GM18499 (cell line): ENCODE measurements around the gene ANOS1.
"Not testable (repeated sequence)": the region's sequence is repeated elsewhere in the genome, so short reads cannot be mapped to it uniquely, and the experiment has no call there.

Experiments
- ATAC-seq: cut with Tn5 transposase; IDR thresholded peaks from one replicate; pipeline ENCODE4 v1.9.1; 2021; ENCODE audit warnings: moderate number of reproducible peaks; ENCODE audit not compliant: insufficient read depth, unreplicated experiment

Gene ANOS1

DNA sequence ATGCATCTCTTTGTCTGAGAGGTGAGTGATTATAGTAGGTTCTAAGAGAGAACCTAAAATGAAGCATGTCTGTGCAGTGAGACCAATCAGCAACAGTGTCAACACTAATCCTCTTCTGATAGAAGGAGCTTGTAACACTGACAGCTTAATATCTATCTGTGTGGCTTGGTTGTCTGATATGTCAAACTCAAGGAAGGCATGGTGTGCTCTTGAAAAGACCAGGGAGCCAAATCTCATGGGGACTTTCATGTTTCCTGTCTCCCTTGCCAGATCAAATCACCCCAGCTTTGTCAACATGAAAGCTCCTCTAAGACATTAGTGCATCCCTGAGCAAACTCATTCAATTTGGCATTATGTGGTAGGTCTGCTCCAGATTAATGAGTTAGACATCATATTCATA lies 95.4 kb downstream of the ANOS1 start:
- no peak for ATAC-seq

DNA sequence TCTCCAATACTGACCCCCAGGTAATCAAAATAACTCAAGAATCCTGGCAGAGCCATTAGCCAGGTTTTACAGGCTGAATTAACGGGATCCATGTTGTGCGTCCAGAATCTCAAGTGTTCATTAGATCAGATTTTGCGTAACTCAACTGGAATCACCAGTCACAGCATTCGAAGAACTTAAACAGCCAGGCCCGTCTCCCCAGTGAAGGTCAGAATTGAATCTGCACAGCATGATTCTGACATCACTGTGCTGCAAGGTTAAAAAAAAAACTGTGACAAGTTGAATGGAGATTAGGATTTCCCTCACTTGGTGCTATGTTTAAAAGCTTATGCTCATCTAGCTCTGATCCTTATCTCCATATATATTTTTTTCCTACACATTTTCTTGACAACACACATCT lies 96.1 kb downstream of the ANOS1 start:
- ATAC-seq, result no peak

DNA sequence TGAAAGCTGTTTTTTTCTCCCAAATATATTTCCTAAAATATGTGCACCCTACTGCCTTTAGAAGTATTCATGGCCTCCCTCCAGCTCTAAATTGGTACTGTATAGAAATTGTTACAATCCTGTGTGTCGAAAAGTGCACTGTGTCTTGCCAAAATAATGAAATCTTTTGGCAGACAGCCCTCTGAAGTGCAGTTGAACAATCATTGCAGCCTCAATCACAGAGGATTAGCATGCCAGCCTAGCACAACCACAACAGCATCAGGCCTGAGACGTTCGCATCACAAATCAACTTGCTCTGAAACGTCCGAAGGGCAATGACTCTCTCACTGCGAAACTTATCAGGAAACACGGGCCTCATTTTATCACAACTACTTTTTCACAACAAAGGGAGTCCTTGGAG lies 99.0 kb downstream of the ANOS1 start:
- no peak for ATAC-seq

DNA sequence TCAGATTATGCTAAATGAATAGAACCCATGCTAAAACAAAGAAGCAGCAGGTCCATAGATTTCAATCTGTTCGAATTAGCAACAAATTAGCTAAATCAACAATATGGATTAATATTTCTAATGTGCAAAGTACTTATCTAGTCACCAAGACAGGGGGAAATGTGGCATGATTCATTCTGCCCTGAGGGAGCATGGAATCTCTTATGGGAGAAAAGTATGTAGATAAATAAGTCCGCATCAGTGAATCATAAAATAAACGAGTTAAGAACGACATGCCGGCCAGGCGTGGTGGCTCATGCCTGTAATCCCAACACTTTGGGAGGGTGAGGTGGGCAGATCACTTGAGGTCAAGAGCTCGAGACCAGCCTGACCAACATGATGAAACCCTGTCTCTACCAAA lies 102.1 kb downstream of the ANOS1 start:
- ATAC-seq, result no peak

DNA sequence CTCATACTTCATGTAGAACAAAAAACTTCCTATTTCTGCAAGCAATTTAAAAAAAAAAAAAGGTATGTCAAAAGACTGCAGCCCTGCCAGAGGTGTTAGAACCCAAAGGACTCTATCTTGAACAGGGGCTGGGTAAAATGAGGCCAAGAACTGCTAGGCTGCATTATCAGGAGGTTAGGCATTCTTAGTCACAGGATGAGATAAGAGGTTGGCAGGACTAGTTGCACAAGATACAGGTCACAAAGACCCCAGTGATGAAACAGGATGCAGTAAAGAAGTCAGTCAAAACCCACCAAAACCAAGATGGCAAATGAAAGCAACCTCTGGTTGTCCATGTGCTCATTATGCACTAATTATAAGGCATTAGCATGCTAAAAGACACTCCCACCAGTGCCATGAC lies 104.1 kb downstream of the ANOS1 start:
- ATAC-seq, result no peak

DNA sequence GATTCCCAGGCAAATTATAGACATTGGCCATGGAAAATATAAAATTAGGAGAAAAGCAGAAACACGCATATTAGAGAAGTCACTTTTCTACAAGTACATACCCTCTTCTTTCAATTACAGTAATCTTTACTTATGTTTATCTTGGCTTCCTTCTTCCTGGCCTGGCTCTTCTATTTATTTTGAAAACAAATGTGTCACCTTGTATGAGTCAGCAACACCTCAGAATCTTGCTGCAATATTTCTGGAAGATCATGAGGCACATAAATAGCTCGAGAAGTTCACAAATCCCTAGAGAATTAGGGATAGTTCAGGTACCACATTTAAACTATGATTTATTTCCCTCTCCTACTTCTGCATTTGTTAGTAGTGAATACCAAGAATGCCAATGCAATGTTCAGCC lies 124.6 kb downstream of the ANOS1 start:
- no peak for ATAC-seq

DNA sequence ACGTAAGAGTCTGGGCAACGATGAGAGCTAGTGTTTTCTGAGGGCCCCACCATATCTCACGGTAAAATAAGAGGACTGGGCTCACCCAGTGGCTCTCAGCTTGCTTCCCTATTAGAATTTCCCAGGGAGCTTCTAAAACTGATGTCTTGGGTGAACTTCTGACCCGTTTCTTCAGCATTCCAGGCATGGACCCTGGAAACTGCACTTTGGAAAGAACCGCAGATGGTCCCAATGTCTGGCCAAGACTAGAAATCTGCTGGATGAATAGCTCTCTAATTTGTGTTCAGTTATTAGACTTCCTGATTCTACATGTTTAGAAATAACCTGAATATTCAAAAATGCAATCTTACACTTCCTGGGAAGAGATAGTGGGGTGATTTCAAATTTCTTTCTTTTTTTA lies 127.8 kb downstream of the ANOS1 start:
- no peak for ATAC-seq

DNA sequence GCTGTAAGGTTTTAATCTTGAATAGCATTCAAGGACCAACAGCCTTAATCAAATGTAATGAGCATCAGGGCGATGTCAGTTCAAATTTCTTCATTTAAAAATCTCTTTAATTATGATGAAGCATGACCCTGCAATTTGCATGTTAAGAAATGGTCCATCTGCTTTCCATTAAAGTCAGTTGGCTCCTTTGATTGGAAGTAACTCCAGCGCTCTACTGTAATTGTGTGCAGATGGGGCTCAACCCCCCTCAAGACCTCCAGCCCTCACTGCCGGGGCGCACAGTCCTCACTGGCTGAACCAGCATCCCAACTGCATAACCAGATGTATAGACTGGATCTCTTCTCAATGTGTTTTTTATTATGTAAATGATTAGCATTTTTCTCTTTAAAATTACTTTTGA lies 140.4 kb downstream of the ANOS1 start:
- no peak for ATAC-seq

DNA sequence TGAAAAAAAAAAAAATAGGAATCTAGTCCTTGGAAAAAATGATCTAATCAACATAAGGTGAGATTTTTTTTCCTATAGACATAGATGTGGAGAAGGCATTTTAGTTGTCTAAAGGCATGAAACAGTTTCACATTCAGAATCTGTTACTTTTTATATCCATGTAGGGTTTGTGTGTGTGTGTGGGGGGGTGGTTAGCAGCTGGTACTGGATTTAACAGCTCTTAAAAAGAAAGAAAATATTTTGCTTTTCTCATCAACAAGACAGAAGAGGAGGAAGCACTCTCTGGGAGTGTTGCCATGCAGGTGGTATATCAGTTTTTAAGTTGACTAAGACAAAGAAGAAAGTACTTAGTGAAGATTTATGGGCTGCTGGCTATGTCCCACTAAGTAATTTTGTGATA lies 145.0 kb downstream of the ANOS1 start:
- ATAC-seq, result no peak

DNA sequence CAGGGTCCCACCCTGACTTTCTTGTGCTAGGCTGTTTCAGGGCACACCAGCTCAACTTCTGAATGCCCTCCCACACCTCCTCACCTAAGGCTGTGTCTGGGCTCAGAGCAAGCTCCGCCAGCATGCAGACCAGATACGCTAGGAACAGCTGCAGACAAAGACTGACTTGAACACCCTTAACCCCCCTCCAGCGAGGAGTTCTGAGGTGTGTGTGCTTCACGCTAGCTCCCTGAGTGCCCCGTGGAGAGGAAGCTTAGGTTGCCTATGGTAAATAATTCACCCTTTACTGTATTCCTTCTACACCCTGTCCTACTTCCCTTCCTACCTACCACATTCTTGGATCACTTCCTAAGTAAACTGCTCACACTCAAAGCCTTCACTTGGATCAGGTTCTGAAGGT lies 152.3 kb downstream of the ANOS1 start:
- no peak for ATAC-seq

DNA sequence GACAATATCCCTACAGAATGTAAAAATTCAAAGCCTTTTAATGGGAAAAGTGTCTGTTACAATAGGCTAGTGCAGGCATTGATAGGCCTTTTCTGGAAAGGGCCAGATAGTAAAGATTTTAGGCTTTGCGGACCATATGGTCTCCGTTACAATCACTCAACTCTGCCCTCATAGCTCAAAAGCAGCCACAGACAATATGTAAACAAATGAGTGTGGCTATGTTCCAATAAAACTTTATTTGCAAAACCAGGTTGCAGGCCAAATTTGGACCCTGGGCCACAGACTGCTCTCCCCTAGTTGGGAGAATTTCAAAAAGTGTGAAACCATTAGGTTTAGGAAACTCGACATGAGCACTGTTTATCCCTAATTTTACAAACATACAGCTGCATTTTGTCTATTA lies 155.1 kb downstream of the ANOS1 start:
- ATAC-seq, result no peak

DNA sequence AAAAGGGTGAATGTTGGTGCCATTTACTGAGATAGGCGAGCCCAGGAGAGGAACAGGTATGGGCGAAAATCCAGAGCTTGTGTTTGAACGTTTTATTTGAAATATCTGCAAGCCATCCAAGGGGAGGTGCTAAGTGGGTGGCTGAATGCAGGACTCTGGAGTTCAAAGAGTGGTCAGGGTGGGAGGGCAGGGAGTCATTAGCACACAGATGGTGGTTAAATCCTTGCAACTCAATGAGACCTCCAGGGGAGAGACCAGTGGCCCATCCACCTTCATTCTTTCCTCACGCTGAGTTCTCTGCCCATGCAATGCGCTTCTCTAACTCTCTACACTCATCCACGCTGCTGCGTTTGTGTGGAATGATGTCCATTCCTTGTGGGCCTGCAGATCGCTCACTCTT lies 166.2 kb downstream of the ANOS1 start:
- ATAC-seq, result no peak

DNA sequence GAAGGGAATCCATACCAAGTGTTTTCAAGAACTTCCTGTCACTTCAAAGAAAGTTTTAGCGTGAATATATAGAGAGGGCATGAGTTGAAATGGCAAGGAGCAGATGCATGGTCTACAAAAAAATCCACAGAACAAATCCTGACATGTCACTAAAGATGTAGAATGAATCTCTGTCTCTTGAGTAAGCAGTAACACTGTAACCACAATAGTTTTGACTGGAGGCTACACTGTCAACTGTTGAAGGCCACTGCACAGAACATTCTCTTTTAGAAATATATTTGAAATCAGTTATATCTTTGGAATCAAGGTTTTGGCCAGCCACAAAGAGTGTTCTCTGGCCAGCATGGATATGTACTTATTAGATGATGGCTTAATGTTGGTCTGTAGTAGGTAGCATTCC lies 183.5 kb downstream of the ANOS1 start:
- ATAC-seq, result no peak

DNA sequence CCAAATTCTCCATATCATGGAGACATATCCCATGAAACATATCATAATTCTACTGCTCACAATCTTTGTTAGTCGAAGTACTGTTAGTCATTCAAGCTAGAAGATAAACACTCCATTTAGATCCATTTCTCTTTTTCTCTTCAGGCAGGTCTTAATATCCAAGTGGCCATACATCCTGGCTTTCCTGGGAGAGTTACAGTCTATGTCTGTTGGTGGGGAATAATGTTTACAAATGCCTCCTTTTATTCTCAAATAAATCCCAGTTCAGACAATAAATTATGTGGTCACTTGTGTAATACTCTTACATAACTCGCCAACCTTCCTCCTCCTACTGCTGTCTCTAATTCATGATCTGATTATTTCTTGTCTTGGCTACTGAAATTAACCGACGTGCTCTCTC lies 185.2 kb downstream of the ANOS1 start:
- ATAC-seq, result no peak

DNA sequence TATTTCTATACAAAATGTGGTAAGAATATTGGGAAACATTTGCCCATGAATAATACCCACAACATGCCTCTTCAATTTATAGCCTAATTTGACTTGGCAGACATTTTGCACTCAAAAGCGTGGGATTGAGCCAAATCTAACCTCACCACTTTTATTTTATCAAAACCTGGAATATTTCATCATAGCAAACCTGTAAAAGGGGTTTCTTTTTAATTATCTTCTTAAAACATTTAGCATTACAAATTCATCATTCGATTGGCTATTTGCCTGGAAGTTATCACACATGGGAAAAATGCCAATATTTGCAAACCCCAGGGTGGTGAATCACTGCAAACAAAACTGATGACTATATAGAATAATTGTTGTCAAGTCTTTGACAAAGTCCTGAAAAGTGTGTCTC lies 211.1 kb downstream of the ANOS1 start:
- no peak for ATAC-seq

DNA sequence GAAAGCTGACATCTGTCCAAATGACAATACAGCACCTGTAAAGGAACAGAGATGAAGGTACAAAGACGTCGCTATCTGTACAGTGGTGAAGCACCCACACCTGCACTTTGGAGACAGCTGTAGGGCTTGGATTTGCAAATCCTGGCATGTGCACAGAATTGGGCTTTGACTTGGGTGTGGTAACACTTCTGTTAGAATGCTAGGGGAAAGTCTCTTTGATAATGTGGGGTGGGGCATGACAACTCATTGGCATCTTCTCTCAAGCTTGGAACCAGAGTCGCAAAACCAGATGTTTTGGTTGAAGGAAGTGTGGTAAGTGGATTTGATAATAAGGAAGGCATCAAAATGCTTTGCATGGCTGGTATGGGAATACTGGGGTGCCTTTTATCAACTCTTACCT lies 211.8 kb downstream of the ANOS1 start:
- ATAC-seq, result no peak

DNA sequence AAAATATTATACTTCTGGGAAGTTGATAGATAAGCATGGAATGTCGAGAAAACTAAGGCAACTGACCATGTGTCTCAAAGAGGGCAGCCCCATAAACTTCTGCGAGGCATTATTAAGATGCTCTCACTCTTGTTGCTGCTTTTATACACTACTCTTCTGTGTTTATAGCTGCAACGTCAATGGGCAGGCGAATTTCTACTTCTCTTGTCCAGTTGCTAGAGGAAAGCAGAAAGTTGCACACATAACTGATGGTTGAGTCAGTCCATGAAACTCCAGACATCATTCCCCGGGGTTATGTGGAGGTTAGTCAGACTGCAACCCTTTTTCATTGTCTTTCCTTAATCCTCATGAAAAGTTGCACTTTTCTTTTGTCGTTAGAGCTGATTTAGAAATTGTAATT lies 227.5 kb downstream of the ANOS1 start:
- no peak for ATAC-seq

DNA sequence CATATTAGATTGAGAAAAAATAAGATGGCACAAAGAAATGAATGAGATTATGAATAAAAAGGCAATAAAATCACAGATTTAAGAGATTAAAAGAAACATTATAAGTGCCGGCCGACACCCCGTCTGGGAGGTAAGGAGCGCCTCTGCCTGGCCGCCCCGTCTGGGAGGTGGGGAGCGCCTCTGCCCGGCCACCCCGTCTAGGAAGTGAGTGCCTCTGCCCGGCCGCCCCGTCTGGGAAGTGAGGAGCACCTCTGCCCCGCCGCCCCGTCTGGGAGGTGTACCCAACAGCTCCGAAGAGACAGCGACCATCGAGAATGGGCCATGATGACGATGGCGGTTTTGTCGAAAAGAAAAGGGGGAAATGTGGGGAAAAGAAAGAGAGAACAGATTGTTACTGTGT lies 229.8 kb downstream of the ANOS1 start:
- not testable (repeated sequence) for ATAC-seq

DNA sequence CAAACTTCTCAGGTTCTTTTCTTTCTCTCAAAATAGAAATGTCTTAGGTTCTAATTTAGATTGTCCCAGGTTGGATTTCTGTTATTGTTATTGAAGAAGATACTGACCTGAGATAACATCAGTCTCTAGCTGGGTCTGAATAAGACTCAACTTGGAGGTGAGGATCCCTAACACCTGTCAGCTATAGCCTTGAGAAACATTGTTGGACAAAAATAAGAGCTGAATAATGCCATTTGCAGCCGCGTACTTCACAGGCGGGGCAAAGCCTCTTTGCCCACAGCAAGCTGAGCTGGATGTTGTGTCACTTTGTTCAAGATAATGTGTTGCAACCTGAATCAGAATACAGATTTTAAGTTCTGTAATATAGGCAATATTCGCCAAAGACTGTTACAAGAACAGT lies 231.7 kb downstream of the ANOS1 start:
- ATAC-seq, result no peak

DNA sequence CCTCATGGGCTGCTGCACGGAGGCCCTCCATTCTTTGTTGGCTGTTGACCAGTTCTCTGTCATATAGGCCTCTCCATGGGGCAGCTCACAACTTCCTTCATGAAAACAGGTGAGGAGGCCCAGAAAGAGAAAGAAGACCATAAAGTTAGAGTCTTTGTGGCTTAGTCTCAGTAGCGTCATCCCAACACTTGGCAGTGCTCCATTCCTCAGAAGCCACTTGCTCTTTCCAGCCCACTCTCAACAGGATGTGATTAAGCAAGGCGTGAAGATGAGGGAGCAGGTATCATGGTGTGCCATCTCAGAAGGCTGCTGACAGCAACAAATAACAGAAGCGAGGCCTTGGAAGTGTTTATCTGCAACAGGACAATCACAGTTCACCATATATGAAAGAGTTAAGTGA lies 236.9 kb downstream of the ANOS1 start:
- ATAC-seq, result not testable (repeated sequence)

DNA sequence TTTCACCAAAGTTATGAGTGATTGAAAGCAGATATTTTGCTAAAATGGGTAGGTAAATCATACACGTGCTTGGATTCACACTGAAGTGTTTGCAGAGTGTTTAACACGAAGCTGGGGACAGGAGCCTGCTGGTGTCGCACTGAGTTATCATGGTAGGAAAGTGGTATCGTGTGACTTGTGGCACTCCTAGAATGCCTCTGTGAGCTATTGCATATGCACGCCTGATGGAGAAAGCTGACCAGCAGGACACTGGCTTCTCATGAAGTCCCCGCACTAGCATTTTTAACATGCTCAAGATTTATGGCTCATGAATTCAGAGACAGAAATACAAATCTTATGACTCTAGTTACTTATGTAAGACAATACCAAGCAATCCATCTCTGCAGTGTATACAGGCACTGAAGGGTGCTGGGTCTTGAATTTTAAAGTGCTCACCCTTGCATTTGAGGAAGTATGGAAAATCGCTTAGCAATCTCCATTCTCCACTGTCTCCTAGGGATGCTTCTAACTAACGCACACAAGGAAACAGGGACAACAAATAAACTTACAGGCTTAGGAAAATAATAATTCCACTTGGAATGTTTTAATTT lies 247.5 kb downstream of the ANOS1 start:
- ATAC-seq, result no peak
